Natural killer cell treated with Interleukin-12 subunit alpha and Interleukin-12 subunit beta and Interleukin-15 and Interleukin-18, amount 100 ng/mL, for 72 hours (primary cell): ENCODE data around the gene VSNL1. TPM values are rescaled to one million over a fixed set of nuclear protein-coding genes. Genes with fewer than 3 reads are reported as not detected.

Source experiments
- ATAC-seq, 2 donors: fragments of 150-1000 bp; cut with Tn5 transposase in 1 of 2; sonication (Bioruptor Pico), chemical (Tn5 transposase) in 1 of 2; 2 replicates each; pipeline ENCODE4 v1.10.0; 2021
- DNase-seq: peaks from one replicate; pipeline ENCODE4 v3.0.0; 2022; ENCODE audit warnings: low spot score
- H3K27ac Mint-ChIP-seq, 2 donors: 1 replicate in 1 of 2; 2 replicates in 1 of 2; pipeline ENCODE4 v1.8.0; 2022; ENCODE audit warnings: mixed read lengths in 2 of 2, mild to moderate bottlenecking in 1 of 2, moderate library complexity in 1 of 2
- H3K27me3 Mint-ChIP-seq, 2 donors: 1 replicate in 1 of 2; 2 replicates in 1 of 2; pipeline ENCODE4 v1.8.0; 2022; ENCODE audit warnings: mixed read lengths in 2 of 2
- H3K36me3 Mint-ChIP-seq: one replicate; pipeline ENCODE4 v1.8.0; 2022; ENCODE audit warnings: mixed read lengths
- H3K4me1 Mint-ChIP-seq, 2 donors: 1 replicate in 1 of 2; 2 replicates in 1 of 2; pipeline ENCODE4 v1.8.0; 2022; ENCODE audit warnings: low read depth in 2 of 2, mixed read lengths in 2 of 2, mild to moderate bottlenecking in 1 of 2
- H3K4me3 Mint-ChIP-seq: one replicate; pipeline ENCODE4 v1.8.0; 2022; ENCODE audit warnings: mixed read lengths
- H3K9me3 Mint-ChIP-seq: 2 replicates; pipeline ENCODE4 v1.8.0; 2022; ENCODE audit warnings: mixed read lengths
- total RNA-seq, 2 donors: library from RNA; stranded (reverse); gene quantifications; one replicate each; pipeline ENCODE4 v1.2.3, GENCODE V29; 2022

Gene VSNL1
- total RNA-seq, 2 donors from 2014 or later: not detected

DNA sequence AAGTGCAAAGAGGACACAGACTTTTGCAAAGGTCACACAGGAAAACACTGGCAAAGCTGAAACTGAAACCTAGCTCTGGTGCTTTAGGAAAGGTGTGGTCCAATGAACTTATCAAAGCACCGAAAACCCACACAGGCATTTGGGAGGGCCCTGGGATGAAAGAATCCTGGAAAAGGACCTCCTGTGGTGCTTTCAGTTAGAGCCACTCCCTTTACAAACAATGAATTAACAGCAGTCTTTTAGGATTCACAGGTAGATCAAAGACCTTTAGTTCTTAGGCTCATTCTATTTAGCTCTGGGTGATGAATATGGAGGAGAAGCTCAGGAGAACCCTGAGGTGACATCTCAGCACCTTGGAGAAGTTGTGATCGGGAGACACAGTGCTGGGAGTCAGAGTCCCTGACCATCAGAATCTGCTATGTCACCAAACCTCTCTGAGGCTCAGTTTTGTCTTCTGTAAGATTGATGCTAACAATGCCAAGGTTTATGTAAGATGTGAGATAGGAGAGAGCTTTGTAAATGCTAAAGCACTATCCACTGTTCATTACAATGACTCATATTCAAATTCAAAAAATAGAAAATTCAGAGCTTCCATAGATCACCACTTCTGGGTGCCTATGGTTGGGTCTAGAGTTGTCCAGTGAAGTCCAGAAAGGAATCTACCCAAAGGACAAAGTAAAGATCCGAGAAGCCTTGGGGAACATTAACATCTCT lies 39.3 kb downstream of the VSNL1 start:
- Mint-ChIP-seq H3K9me3 (peaks cover 2% of the 10 kb centered on the region), H3K4me1 (no peaks in the 10 kb centered on the region), H3K36me3 (no peaks in the 10 kb centered on the region), H3K27ac (no peak overlapping the region), H3K27me3 (no peaks in the 10 kb centered on the region), H3K4me3 (no peak overlapping the region)
- no peak for ATAC-seq
- DNase-seq: no peak

DNA sequence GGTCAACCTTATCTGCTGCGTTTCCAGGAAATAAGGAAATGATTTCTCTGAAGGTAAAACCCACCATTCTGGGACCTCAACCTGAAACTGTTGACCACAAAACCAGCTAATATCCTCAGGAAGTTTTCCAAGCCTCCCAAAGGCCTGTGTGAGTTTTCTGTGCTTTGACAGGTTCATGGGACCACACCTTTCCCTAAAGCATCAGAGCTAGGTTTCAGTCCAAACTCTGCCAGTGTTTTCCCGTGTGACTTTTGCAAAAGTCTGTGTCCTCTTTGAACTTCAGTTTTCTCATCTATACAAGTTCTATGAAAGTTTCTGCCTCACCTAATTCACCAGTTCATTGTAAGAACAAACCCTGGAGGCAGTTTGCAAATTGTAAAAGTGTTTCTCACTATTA lies 39.8 kb downstream of the VSNL1 start:
- Mint-ChIP-seq H3K9me3 (peaks cover 2% of the 10 kb centered on the region), H3K4me3 (no peak overlapping the region), H3K27ac (no peak overlapping the region), H3K4me1 (no peaks in the 10 kb centered on the region), H3K36me3 (no peaks in the 10 kb centered on the region), H3K27me3 (no peaks in the 10 kb centered on the region)
- ATAC-seq (no peak), DNase-seq (no peak)

DNA sequence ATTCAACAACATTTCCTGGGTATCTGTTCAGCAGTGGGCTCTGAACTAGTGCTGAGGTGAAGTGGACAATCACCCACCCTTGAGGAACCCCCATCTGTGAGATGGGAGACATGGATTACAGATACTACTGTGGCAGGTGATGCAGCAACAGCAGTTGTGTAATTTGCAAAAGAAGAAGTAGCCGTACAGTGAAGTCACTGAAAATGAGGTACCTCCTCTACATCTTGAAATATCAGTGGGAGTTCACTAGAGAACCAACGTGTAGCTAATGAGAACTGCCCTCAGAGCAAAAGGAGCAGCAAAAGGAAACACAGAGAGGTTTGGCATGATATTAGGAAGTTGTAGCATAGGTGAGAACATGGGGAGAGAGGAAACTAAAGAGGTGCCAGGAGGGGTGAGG lies 41.3 kb downstream of the VSNL1 start:
- no peaks in the 10 kb centered on the region for H3K36me3 Mint-ChIP-seq
- no peak overlapping the region for H3K27ac Mint-ChIP-seq
- peaks cover 0 to 6% of the 10 kb centered on the region in 2 donors for H3K27me3 Mint-ChIP-seq
- DNase-seq (no peak), ATAC-seq (no peak)
- H3K4me3 Mint-ChIP-seq: no peak overlapping the region
- H3K9me3 Mint-ChIP-seq: peaks cover 2% of the 10 kb centered on the region
- no peaks in the 10 kb centered on the region for H3K4me1 Mint-ChIP-seq

DNA sequence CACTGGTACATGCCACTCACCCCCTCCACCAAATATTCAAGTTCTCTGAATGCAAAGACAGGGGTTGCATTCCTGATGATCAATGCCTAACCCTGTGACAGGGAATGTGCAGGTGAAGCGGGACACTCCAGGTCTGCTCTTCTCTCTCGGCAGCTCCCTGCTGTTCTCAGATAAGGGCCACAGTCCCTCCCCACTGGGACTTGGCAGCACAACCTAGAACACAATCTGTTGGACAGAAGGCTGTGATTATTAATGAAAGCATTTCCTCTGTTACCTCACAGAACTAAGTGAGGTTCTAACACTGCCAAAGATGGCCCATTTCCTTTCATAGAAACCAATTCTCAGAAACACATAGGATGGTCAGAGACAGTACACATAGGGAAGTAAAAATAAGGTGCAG lies 42.7 kb downstream of the VSNL1 start:
- Mint-ChIP-seq H3K4me3 (no peak overlapping the region), H3K36me3 (no peaks in the 10 kb centered on the region), H3K4me1 (no peaks in the 10 kb centered on the region), H3K27me3 (peaks cover 0 to 6% of the 10 kb centered on the region in 2 donors), H3K9me3 (peaks cover 2% of the 10 kb centered on the region), H3K27ac (no peak overlapping the region)
- ATAC-seq (no peak), DNase-seq (no peak)

DNA sequence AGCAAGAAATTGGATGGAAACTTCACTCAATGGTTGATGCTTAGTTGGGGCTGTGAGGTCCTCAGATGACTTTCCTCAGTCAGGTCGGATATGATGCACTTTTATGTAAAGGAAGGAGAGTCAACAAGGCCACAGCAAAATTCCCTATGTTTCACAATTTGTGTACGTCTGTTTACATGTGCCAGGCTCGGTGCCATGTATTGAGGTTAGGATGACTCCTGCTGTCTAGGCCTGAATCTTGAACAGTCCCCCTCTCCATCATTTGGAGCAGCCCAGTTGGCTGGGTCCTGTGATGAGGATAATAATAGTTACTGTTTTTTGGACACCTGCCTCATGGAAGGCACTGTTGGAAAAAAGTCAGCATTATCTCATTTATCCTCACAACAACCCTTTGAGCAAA lies 43.1 kb downstream of the VSNL1 start:
- peaks cover 2% of the 10 kb centered on the region for H3K9me3 Mint-ChIP-seq
- peaks cover 0 to 6% of the 10 kb centered on the region in 2 donors for H3K27me3 Mint-ChIP-seq
- H3K4me1 Mint-ChIP-seq: no peaks in the 10 kb centered on the region

DNA sequence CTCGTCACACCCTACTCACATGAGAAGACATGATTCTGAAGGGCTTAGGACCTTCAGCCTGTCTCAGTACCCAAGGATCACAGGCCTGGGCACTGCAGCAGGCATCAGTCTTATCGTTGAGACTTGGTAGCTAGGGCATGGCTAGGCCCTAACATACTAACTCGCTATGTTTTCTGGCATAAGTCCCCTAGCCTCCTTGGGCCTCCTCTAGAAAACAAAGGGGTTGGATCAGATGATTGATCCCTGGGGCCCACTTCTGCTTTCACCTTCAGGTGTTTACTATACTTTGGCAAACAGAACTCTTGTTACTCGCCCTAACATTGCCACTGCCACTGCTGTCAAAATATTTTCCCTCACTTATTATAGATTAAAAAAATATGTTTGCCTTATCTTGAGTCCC lies 44.2 kb downstream of the VSNL1 start:
- Mint-ChIP-seq H3K9me3 (peaks cover 8% of the 10 kb centered on the region), H3K36me3 (no peaks in the 10 kb centered on the region), H3K4me3 (no peak overlapping the region), H3K27ac (no peak overlapping the region), H3K27me3 (peaks cover 0 to 14% of the 10 kb centered on the region in 2 donors), H3K4me1 (no peaks in the 10 kb centered on the region)
- DNase-seq (no peak), ATAC-seq (no peak)

More for the DNA sequence above, 43.1 kb downstream of the VSNL1 start:
- Mint-ChIP-seq H3K36me3 (no peaks in the 10 kb centered on the region), H3K4me3 (no peak overlapping the region), H3K27ac (no peak overlapping the region)
- DNase-seq (no peak), ATAC-seq (no peak)

DNA sequence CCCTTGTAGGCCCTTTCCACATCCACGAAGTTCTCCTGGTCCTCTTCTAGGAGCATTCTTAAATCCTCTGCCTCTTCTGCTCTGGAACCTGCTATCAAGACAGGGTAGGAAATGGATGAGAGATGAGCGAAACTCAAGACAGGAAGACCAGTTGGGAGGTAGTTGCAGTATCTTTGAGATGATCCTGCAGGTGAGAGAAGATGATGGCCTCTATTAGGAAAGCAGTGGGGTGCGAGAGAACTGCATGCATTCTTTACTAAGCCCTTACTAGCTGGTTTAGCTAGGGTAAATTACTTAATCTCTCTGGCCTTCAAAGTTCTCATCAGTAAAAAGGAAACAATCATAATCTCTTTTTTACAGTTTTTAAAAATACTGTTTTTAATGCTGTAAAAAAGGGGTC lies 47.0 kb downstream of the VSNL1 start:
- Mint-ChIP-seq H3K27me3 (peaks cover 0 to 20% of the 10 kb centered on the region in 2 donors), H3K4me1 (no peaks in the 10 kb centered on the region), H3K36me3 (no peaks in the 10 kb centered on the region), H3K27ac (no peak overlapping the region), H3K4me3 (no peak overlapping the region), H3K9me3 (peaks cover 5% of the 10 kb centered on the region)
- no peak for DNase-seq
- ATAC-seq: no peak

DNA sequence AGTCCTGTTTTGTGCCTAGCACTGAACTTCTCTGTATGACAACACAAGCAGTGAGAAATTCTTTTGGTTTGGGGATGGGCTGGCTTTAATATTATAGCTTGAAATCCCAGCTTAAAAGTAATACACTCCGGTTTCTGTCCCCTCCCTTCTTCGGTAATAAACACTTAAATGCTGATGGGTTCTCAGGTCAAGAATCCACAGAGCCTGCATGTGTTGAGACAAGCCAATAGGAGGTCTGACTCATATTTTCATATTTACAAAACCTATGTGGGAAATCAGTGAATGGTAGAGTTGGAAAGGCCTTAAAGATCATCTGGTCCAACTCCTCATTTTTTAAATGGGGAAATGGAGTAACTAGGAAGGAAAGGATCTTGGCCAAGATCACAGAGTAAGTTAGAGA lies 47.5 kb downstream of the VSNL1 start:
- ATAC-seq (no peak), DNase-seq (no peak)
- peaks cover 0 to 20% of the 10 kb centered on the region in 2 donors for H3K27me3 Mint-ChIP-seq
- no peaks in the 10 kb centered on the region for H3K4me1 Mint-ChIP-seq
- no peak overlapping the region for H3K4me3 Mint-ChIP-seq
- H3K9me3 Mint-ChIP-seq: peaks cover 5% of the 10 kb centered on the region
- no peaks in the 10 kb centered on the region for H3K36me3 Mint-ChIP-seq
- H3K27ac Mint-ChIP-seq: no peak overlapping the region

DNA sequence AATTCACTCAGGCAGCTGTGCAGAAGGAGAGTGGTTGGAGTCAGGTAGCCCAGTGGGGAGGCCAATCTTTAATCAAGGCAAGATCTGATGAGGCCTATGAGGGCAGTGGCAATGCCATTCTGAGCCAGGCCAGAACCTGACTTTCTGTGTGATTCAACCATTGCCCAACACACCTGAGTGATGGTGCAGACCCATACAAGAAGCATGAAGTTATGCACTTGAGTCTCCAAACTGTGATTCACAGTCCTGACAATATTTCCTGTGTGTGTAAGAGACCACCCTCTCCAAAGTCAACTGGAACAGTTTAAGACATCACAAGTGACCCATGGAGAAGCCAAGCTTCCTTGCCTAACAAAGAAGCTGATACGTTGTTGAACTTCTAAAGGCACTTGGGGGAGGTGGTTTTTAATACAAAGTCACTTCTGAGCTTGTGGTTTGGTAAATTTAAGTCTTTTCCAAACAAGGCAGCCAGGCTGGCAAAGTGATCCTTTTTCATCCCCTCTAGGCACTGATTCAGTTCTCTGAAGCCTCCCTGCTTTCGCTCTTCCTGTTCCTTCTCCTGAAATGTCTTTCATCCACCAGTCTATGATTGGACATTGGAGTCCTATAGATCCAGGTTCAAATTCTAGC lies 49.0 kb downstream of the VSNL1 start:
- ATAC-seq (no peak), DNase-seq (no peak)
- Mint-ChIP-seq H3K27ac (no peak overlapping the region), H3K27me3 (peaks cover 0 to 20% of the 10 kb centered on the region in 2 donors), H3K4me3 (no peak overlapping the region), H3K9me3 (peaks cover 5% of the 10 kb centered on the region), H3K4me1 (no peaks in the 10 kb centered on the region), H3K36me3 (no peaks in the 10 kb centered on the region)

DNA sequence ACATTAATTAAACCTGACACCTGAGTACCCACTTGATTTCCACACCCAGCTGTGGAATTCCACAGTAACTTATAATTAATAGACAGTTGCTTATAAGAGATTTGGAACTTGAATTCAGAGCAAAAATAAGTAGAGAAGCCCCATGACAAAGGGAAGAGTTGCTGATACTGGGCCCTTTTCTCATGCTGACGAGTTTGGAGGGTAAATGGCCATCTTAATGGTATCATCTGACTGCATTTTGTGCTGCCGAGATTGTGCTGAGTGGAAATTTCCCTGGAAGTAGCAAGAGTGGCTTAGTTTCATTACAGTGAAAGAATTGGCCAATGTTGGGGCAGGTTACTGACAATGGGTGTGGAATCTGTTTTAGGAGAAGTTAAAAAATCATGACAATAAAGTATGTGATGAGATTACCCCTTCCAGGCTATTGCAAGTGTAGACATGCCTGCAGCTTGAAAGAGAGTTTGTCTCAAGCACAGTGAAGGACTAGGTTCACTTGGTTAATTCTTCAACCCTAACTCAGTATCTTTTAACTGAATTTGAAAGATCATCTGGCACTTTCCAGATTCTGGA lies 49.9 kb downstream of the VSNL1 start:
- H3K4me3 Mint-ChIP-seq: no peak overlapping the region

DNA sequence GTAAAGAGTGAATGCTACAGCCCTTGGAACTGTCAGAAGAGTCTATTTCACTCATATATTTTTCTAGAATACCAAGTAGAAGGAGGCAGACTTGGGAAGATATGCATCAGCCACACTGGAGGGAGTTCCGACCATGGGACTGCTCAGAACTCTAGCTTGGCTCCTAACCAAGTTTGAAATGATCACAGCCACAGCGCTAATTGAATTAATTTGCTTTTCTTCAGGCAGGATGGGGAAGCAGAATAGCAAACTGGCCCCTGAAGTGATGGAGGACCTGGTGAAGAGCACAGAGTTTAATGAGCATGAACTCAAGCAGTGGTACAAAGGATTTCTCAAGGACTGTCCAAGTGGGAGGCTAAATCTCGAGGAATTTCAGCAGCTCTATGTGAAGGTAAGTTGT lies 51.4 kb downstream of the VSNL1 start:
- no peak overlapping the region for H3K4me3 Mint-ChIP-seq
- H3K9me3 Mint-ChIP-seq: peaks cover 5% of the 10 kb centered on the region
- no peak overlapping the region for H3K27ac Mint-ChIP-seq
- H3K4me1 Mint-ChIP-seq: no peaks in the 10 kb centered on the region
- ATAC-seq (no peak), DNase-seq (no peak)
- H3K36me3 Mint-ChIP-seq: no peaks in the 10 kb centered on the region
- peaks cover 0 to 21% of the 10 kb centered on the region in 2 donors for H3K27me3 Mint-ChIP-seq

More for the DNA sequence above, 49.9 kb downstream of the VSNL1 start:
- Mint-ChIP-seq H3K27me3 (peaks cover 0 to 26% of the 10 kb centered on the region in 2 donors), H3K4me1 (no peaks in the 10 kb centered on the region), H3K36me3 (no peaks in the 10 kb centered on the region), H3K9me3 (peaks cover 5% of the 10 kb centered on the region), H3K27ac (no peak overlapping the region)
- ATAC-seq (no peak), DNase-seq (no peak)

DNA sequence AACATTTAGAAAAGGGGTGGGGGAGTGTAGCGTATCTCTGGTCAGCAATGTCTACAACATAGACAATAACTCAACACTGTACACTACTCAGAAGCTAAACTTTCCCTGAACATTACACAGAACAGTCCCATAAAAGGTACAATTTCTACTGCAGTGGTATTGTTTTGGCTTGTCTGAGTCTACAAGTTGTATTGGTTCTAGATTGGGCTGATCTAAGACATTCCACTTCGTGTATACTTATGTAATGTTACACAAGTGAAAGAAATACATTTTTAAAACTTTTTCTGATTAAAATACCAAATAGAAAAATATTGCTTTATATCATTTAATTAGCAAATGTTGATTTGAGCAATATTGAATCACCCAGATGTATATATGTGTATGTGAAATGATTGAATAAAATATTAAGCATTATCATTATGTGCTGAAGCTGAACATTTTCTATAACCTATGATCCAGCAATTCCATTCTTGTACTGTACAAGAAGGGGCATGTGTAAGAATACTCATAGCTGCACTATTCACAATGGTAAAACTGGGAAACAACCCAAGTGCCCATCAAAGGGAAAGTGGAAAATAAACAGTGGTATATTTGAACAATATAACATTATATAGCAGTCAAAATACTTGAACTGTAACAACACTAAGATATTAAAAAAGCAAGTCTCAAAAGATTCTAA lies 52.4 kb downstream of the VSNL1 start:
- no peaks in the 10 kb centered on the region for H3K4me1 Mint-ChIP-seq
- peaks cover 0 to 21% of the 10 kb centered on the region in 2 donors for H3K27me3 Mint-ChIP-seq
- DNase-seq (no peak), ATAC-seq (no peak)
- no peak overlapping the region for H3K4me3 Mint-ChIP-seq
- H3K9me3 Mint-ChIP-seq: peaks cover 5% of the 10 kb centered on the region
- no peaks in the 10 kb centered on the region for H3K36me3 Mint-ChIP-seq
- H3K27ac Mint-ChIP-seq: no peak overlapping the region

DNA sequence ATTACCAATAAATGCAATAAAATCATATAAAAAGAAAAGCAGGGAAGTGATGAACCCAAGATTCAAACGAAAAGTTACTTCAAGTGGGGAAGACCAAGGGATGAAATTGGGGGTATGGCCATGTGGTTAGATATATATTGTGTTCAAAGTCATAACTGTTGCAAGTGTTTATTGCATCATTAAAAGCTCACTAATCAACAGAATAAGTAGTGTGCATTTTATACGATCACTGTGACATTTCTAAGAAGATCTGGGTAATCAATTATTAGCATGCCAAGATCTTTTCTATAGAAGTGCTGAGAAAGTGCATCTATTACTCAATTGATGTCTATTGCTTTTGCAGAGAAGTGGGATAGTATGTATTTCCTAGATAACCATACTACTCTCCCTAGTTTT lies 52.9 kb downstream of the VSNL1 start:
- Mint-ChIP-seq H3K36me3 (no peaks in the 10 kb centered on the region), H3K4me1 (no peaks in the 10 kb centered on the region), H3K9me3 (peaks cover 5% of the 10 kb centered on the region), H3K4me3 (no peak overlapping the region), H3K27ac (no peak overlapping the region), H3K27me3 (peaks cover 0 to 21% of the 10 kb centered on the region in 2 donors)
- no peak for DNase-seq
- no peak for ATAC-seq
